GM19372 (cell line): ENCODE results near the gene MCC.
A peak's percentile ranks its signal among the peaks of the same experiment; 100 is the strongest.
"Not testable (repeated sequence)": the region's sequence is repeated elsewhere in the genome, so short reads cannot be mapped to it uniquely, and the experiment has no call there.

ENCODE experiments used
- ATAC-seq: cut with Tn5 transposase; IDR thresholded peaks from one replicate; pipeline ENCODE4 v1.9.1; 2021; ENCODE audit warnings: mild to moderate bottlenecking, low read depth, moderate library complexity; ENCODE audit not compliant: unreplicated experiment

Gene MCC

GRCh38 chr5:113491022-113491421 is 2.8 kb upstream of the MCC start:
- no peak for ATAC-seq

- ATAC-seq: no peak
These were observed 2.1 kb upstream of the MCC start for GRCh38 chr5:113490317-113490716.

- ATAC-seq: no peak
These were observed 1.0 kb upstream of the MCC start for GRCh38 chr5:113489299-113489698.

- ATAC-seq: peak; percentile 1
These were observed 462 bp upstream of the MCC start for GRCh38 chr5:113488645-113489184.

GRCh38 chr5:113487416-113487780 is 855 bp downstream of the MCC start:
- no peak for ATAC-seq

- no peak for ATAC-seq
These were observed 8.0 kb downstream of the MCC start for GRCh38 chr5:113480243-113480642.

GRCh38 chr5:113478691-113479090 is 9.6 kb downstream of the MCC start:
- no peak for ATAC-seq

GRCh38 chr5:113474100-113474728 is 14.0 kb downstream of the MCC start:
- no peak for ATAC-seq

- no peak for ATAC-seq
These were observed 25.2 kb downstream of the MCC start for GRCh38 chr5:113463032-113463431.

GRCh38 chr5:113457106-113457505 is 31.1 kb downstream of the MCC start:
- ATAC-seq: not testable (repeated sequence)

GRCh38 chr5:113452941-113453340 is 35.3 kb downstream of the MCC start:
- ATAC-seq: no peak

- ATAC-seq: no peak
These were observed 36.5 kb downstream of the MCC start for GRCh38 chr5:113451797-113452196.

- ATAC-seq: no peak
These were observed 37.3 kb downstream of the MCC start for GRCh38 chr5:113450929-113451328.

- no peak for ATAC-seq
These were observed 37.8 kb downstream of the MCC start for GRCh38 chr5:113450462-113450861.

- ATAC-seq: no peak
These were observed 40.0 kb downstream of the MCC start for GRCh38 chr5:113448252-113448651.

- ATAC-seq: no peak
These were observed 40.7 kb downstream of the MCC start for GRCh38 chr5:113447498-113448050.

- ATAC-seq: no peak
These were observed 41.8 kb downstream of the MCC start for GRCh38 chr5:113446358-113446927.

- no peak for ATAC-seq
These were observed 51.1 kb downstream of the MCC start for GRCh38 chr5:113437111-113437510.

GRCh38 chr5:113435575-113435974 is 52.7 kb downstream of the MCC start:
- ATAC-seq: no peak

GRCh38 chr5:113434889-113435288 is 53.4 kb downstream of the MCC start, which contains the start of gene TSSK1B:
TSSK1B (minus strand) TSS chr5:113434989; CDS start chr5:113434839, 150 bp downstream.
- ATAC-seq: no peak

GRCh38 chr5:113433862-113434612 is 54.2 kb downstream of the MCC start:
- no peak for ATAC-seq
